Vagina (tissue), 2 donors: ENCODE results near the gene ZFTA.

ENCODE experiments used
- CTCF ChIP-seq, 3 experiments: fragments of 450-650 bp in 2 of 3; fragments of 200-600 bp in 1 of 3; sonication (generic) in 1 of 3; IDR thresholded peaks; one replicate each; pipeline ENCODE4 v1.5.1; 2017 to 2019; ENCODE audit warnings: antibody characterized with exemption in 3 of 3, mild to moderate bottlenecking in 2 of 3, moderate library complexity in 2 of 3
- POLR2A ChIP-seq, 2 donors: fragments of 450-650 bp; IDR thresholded peaks; one replicate each; pipeline ENCODE4 v1.6.1; 2017; ENCODE audit warnings: antibody characterized with exemption in 2 of 2, mild to moderate bottlenecking in 2 of 2, moderate library complexity in 2 of 2
- POLR2AphosphoS5 ChIP-seq, 2 donors: sonication (generic); formaldehyde crosslinking; IDR thresholded peaks; one replicate each; pipeline ENCODE4 v1.9.0; 2017; ENCODE audit warnings: antibody characterized with exemption in 2 of 2, mild to moderate bottlenecking in 2 of 2, low read depth in 1 of 2; ENCODE audit not compliant: insufficient read depth in 1 of 2

GRCh38 chr11:63769714-63770455 lies 1.3 kb upstream of the ZFTA start:
- TF ChIP-seq CTCF (IDR thresholded peaks at IDR 0.05) = no peak
- TF ChIP-seq POLR2AphosphoS5 (IDR thresholded peaks at IDR 0.05; ENCODE audit: insufficient read depth in 1 of 2, low read depth in 1 of 2) = no peak
- TF ChIP-seq POLR2A (IDR thresholded peaks at IDR 0.05) = no peak
